ENCODE results near the gene GRK3.

The GRK3 gene

GRCh38 chr22:25722223-25722622 is 157.7 kb downstream of the GRK3 start:
- TF ChIP-seq POLR2AphosphoS5 (IDR thresholded peaks at IDR 0.05; ENCODE audit: low read depth) (no peak), SPI1 (IDR thresholded peaks at IDR 0.05; ENCODE audit: borderline replicate concordance, low read depth) (no peak), GABPA (IDR thresholded peaks at IDR 0.05; ENCODE audit: low read depth) (no peak), CTCF (IDR thresholded peaks at IDR 0.05; ENCODE audit: insufficient read depth, low read length) (no peak)
- TF ChIP-seq, protein P1, sequence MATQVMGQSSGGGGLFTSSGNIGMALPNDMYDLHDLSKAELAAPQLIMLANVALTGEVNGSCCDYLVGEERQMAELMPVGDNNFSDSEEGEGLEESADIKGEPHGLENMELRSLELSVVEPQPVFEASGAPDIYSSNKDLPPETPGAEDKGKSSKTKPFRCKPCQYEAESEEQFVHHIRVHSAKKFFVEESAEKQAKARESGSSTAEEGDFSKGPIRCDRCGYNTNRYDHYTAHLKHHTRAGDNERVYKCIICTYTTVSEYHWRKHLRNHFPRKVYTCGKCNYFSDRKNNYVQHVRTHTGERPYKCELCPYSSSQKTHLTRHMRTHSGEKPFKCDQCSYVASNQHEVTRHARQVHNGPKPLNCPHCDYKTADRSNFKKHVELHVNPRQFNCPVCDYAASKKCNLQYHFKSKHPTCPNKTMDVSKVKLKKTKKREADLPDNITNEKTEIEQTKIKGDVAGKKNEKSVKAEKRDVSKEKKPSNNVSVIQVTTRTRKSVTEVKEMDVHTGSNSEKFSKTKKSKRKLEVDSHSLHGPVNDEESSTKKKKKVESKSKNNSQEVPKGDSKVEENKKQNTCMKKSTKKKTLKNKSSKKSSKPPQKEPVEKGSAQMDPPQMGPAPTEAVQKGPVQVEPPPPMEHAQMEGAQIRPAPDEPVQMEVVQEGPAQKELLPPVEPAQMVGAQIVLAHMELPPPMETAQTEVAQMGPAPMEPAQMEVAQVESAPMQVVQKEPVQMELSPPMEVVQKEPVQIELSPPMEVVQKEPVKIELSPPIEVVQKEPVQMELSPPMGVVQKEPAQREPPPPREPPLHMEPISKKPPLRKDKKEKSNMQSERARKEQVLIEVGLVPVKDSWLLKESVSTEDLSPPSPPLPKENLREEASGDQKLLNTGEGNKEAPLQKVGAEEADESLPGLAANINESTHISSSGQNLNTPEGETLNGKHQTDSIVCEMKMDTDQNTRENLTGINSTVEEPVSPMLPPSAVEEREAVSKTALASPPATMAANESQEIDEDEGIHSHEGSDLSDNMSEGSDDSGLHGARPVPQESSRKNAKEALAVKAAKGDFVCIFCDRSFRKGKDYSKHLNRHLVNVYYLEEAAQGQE (IDR thresholded peaks at IDR 0.05; ENCODE audit: insufficient replicate concordance, low read depth): no peak
- DNase-seq (ENCODE audit: low read depth in 1 of 2, low spot score in 1 of 2): no peak
- Histone ChIP-seq H3K27me3 (ENCODE audit: insufficient read depth, poor library complexity, severe bottlenecking) (no peaks in the 10 kb centered on the region), H3K27ac (replicated peaks) (no peak overlapping the region), H3K4me3 (replicated peaks; ENCODE audit: insufficient read depth, low read length) (no peak overlapping the region)

- H3K4me3 ChIP-seq (replicated peaks; ENCODE audit: insufficient read depth, low read length): no peak overlapping the region
- no peak overlapping the region for H3K27ac ChIP-seq (replicated peaks)
- H3K27me3 ChIP-seq (ENCODE audit: insufficient read depth, poor library complexity, severe bottlenecking): no peaks in the 10 kb centered on the region
- no peak for TF ChIP-seq CTCF (IDR thresholded peaks at IDR 0.05; ENCODE audit: insufficient read depth, low read length)
- TF ChIP-seq, protein P1 (IDR thresholded peaks at IDR 0.05; ENCODE audit: insufficient replicate concordance, low read depth): no peak
- TF ChIP-seq POLR2AphosphoS5 (IDR thresholded peaks at IDR 0.05; ENCODE audit: low read depth): no peak
- no peak for TF ChIP-seq GABPA (IDR thresholded peaks at IDR 0.05; ENCODE audit: low read depth)
- no peak for TF ChIP-seq SPI1 (IDR thresholded peaks at IDR 0.05; ENCODE audit: borderline replicate concordance, low read depth)
- DNase-seq (ENCODE audit: low read depth in 1 of 2, low spot score in 1 of 2): no peak
Measured at GRCh38 chr22:25722626-25723025, 158.2 kb downstream of the GRK3 start.

GRCh38 chr22:25726241-25726640 is 161.8 kb downstream of the GRK3 start:
- Histone ChIP-seq H3K27me3 (ENCODE audit: insufficient read depth, poor library complexity, severe bottlenecking) (no peaks in the 10 kb centered on the region), H3K4me3 (replicated peaks; ENCODE audit: insufficient read depth, low read length) (no peak overlapping the region), H3K27ac (replicated peaks) (no peak overlapping the region)
- TF ChIP-seq GABPA (IDR thresholded peaks at IDR 0.05; ENCODE audit: low read depth) (no peak), CTCF (IDR thresholded peaks at IDR 0.05; ENCODE audit: insufficient read depth, low read length) (no peak)
- no peak for DNase-seq (ENCODE audit: low read depth in 1 of 2, low spot score in 1 of 2)

DNA sequence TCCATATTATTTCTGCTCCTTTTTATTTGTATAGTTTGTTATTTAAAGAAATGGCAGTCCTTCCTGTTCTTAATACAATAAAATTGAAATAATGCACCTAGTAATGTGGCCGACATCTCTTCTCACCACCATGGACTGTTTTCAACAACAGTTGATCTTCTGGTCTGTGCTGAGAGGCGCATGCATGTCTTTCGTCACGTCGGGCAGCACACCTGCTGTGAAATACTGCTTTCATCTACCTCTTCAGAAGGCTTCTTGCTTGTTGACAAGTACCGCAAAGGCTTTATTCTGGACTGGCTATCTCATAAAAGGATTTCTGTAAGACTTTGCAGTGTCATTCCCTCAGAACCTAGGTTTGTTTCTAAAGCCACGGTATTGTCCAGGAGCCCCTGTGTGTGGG is 163.6 kb downstream of the GRK3 start:
- no peaks in the 10 kb centered on the region for H3K27me3 ChIP-seq (ENCODE audit: insufficient read depth, poor library complexity, severe bottlenecking)
- H3K27ac ChIP-seq (replicated peaks): no peak overlapping the region
- no peak for DNase-seq (ENCODE audit: low read depth in 1 of 2, low spot score in 1 of 2)
- TF ChIP-seq CTCF (IDR thresholded peaks at IDR 0.05; ENCODE audit: insufficient read depth, low read length) (no peak), SPI1 (IDR thresholded peaks at IDR 0.05; ENCODE audit: borderline replicate concordance, low read depth) (no peak), POLR2AphosphoS5 (IDR thresholded peaks at IDR 0.05; ENCODE audit: low read depth) (no peak), GABPA (IDR thresholded peaks at IDR 0.05; ENCODE audit: low read depth) (no peak)
- TF ChIP-seq, protein P1 (IDR thresholded peaks at IDR 0.05; ENCODE audit: insufficient replicate concordance, low read depth): no peak
- no peak overlapping the region for H3K4me3 ChIP-seq (replicated peaks; ENCODE audit: insufficient read depth, low read length)
